IMR-90 (cell line): ENCODE data around the gene NAP1L1. TPM values are rescaled to one million over a fixed set of nuclear protein-coding genes. Genes with fewer than 3 reads are reported as not detected.

Experiments used
- ATAC-seq: fragments of 200-7000 bp; cut with Tn5 transposase; 2 replicates; pipeline ENCODE4 v1.9.1; 2020; ENCODE audit warnings: low read depth, mild to moderate bottlenecking, moderate library complexity
- BruUV-seq: library from RNA; stranded (reverse); fragments of 400-500 nt; replicated peaks from 2 replicates; lab custom pipeline; 2021; lab: Mats Ljungman, UMichigan
- CTCF ChIA-PET: fragments of 300-600 bp; formaldehyde crosslinking; extraction: SDS; loops from one replicate; lab custom pipeline; 2021; ENCODE audit warnings: antibody characterized with exemption; lab: Yijun Ruan, JAX
- POLR2A ChIA-PET: fragments of 300-600 bp; sonication (Branson Sonifier 250); formaldehyde crosslinking; loops from one replicate; lab custom pipeline; 2022; ENCODE audit warnings: antibody characterized with exemption; ENCODE audit not compliant: unreplicated experiment; lab: Charles Lee
- DNase-seq: peaks from one replicate; pipeline ENCODE4 v3.0.0; 2013
- H2AFZ ChIP-seq: replicated peaks from 2 replicates; pipeline ENCODE3; 2013; ENCODE audit warnings: low read length, mild to moderate bottlenecking; ENCODE audit not compliant: poor library complexity
- H2AK5ac ChIP-seq: 2 replicates; pipeline ENCODE4 v1.6.1; 2013; ENCODE audit warnings: low read depth, low read length, inconsistent platforms
- H2AK9ac ChIP-seq: replicated peaks from 2 replicates; pipeline ENCODE3; 2013; ENCODE audit warnings: mild to moderate bottlenecking, low read depth, low read length, moderate library complexity; ENCODE audit not compliant: poor library complexity
- H2BK120ac ChIP-seq: 2 replicates; pipeline ENCODE4 v1.6.1; 2013; ENCODE audit warnings: low read depth, low read length, inconsistent platforms
- H2BK15ac ChIP-seq: 3 replicates; pipeline ENCODE4 v1.6.1; 2013; ENCODE audit warnings: low read depth, low read length, inconsistent platforms
- H2BK20ac ChIP-seq: 2 replicates; pipeline ENCODE4 v1.6.1; 2013; ENCODE audit warnings: low read depth, mild to moderate bottlenecking, inconsistent platforms, low read length, moderate library complexity
- H2BK5ac ChIP-seq: 2 replicates; pipeline ENCODE4 v1.6.1; 2013; ENCODE audit warnings: mild to moderate bottlenecking, low read depth, low read length, inconsistent platforms; ENCODE audit not compliant: poor library complexity, severe bottlenecking
- H3K14ac ChIP-seq: replicated peaks from 2 replicates; pipeline ENCODE4 v1.6.1; 2013; ENCODE audit warnings: low read depth, low read length, inconsistent platforms
- H3K18ac ChIP-seq: 2 replicates; pipeline ENCODE4 v1.6.1; 2013; ENCODE audit warnings: low read depth, low read length, control low read depth
- H3K23ac ChIP-seq: 2 replicates; pipeline ENCODE4 v1.6.1; 2013; ENCODE audit warnings: low read depth, low read length, inconsistent platforms
- H3K27ac ChIP-seq: 2 replicates; pipeline ENCODE4 v1.5.1; 2013; ENCODE audit warnings: mild to moderate bottlenecking, control low read depth, low read length; ENCODE audit not compliant: insufficient read depth
- H3K27me3 ChIP-seq: 2 replicates; pipeline ENCODE4 v1.6.1; 2013; ENCODE audit warnings: low read length; ENCODE audit not compliant: control insufficient read depth, insufficient read depth
- H3K36me3 ChIP-seq: 2 replicates; pipeline ENCODE4 v1.6.1; 2013; ENCODE audit warnings: low read length, mixed read lengths; ENCODE audit not compliant: control insufficient read depth, insufficient read depth
- H3K4ac ChIP-seq: 2 replicates; pipeline ENCODE4 v1.6.1; 2013; ENCODE audit warnings: low read depth, low read length, inconsistent platforms
- H3K4me1 ChIP-seq: 2 replicates; pipeline ENCODE4 v1.6.1; 2013; ENCODE audit warnings: low read length, mixed read lengths; ENCODE audit not compliant: control insufficient read depth, insufficient read depth
- H3K4me2 ChIP-seq: 2 replicates; pipeline ENCODE4 v1.6.1; 2013; ENCODE audit warnings: low read depth, mild to moderate bottlenecking, control low read depth, low read length, moderate library complexity
- H3K4me3 ChIP-seq: 2 replicates; pipeline ENCODE4 v1.5.1; 2013; ENCODE audit warnings: low read depth, mild to moderate bottlenecking, control low read depth, low read length, moderate library complexity; ENCODE audit not compliant: insufficient read depth
- H3K56ac ChIP-seq: 2 replicates; pipeline ENCODE4 v1.6.1; 2013; ENCODE audit warnings: low read length, inconsistent platforms; ENCODE audit not compliant: insufficient read depth; ENCODE audit errors: extremely low read depth
- H3K79me1 ChIP-seq, 2 experiments: 2 replicates each; pipeline ENCODE4 v1.6.1; 2013; ENCODE audit warnings: low read length in 2 of 2, inconsistent platforms in 1 of 2, low read depth in 1 of 2
- H3K9ac ChIP-seq: 2 replicates; pipeline ENCODE4 v1.6.1; 2013; ENCODE audit warnings: low read depth, low read length, control low read depth
- H3K9me1 ChIP-seq: 2 replicates; pipeline ENCODE4 v1.6.1; 2013; ENCODE audit warnings: low read length, inconsistent platforms; ENCODE audit not compliant: insufficient read depth
- H3K9me3 ChIP-seq: 2 replicates; pipeline ENCODE4 v1.6.1; 2013; ENCODE audit warnings: low read length; ENCODE audit not compliant: control insufficient read depth, insufficient read depth
- H4K20me1 ChIP-seq: 2 replicates; pipeline ENCODE4 v1.6.1; 2013; ENCODE audit warnings: low read length, inconsistent platforms; ENCODE audit not compliant: insufficient read depth
- H4K5ac ChIP-seq: 2 replicates; pipeline ENCODE4 v1.6.1; 2013; ENCODE audit warnings: mild to moderate bottlenecking, low read depth, low read length, control low read depth
- H4K8ac ChIP-seq, 2 experiments: 2 replicates each; pipeline ENCODE4 v1.6.1; 2013; ENCODE audit warnings: low read depth in 2 of 2, low read length in 2 of 2, control low read depth in 1 of 2, inconsistent platforms in 1 of 2
- H4K91ac ChIP-seq: 2 replicates; pipeline ENCODE4 v1.6.1; 2013; ENCODE audit warnings: low read depth, low read length, inconsistent platforms; ENCODE audit not compliant: insufficient read depth
- BHLHE40 ChIP-seq: fragments of 150-350 bp; IDR thresholded peaks from 2 replicates; pipeline ENCODE4 v1.6.1; 2016; ENCODE audit warnings: mild to moderate bottlenecking, low read depth, low read length
- CEBPB ChIP-seq: IDR thresholded peaks from 2 replicates; pipeline ENCODE4 v1.6.1; 2012; ENCODE audit warnings: low read depth, low read length, improper control_type of control experiment
- CHD1 ChIP-seq: IDR thresholded peaks from 2 replicates; pipeline ENCODE4 v1.6.1; 2012; ENCODE audit warnings: low read depth, low read length, improper control_type of control experiment
- CTCF ChIP-seq: conservative IDR thresholded peaks from 2 replicates; pipeline ENCODE4 v1.5.1; 2012; ENCODE audit warnings: mild to moderate bottlenecking, low read depth, low read length, improper control_type of control experiment
- ELK1 ChIP-seq: fragments of 150-350 bp; IDR thresholded peaks from 2 replicates; pipeline ENCODE4 v1.6.1; 2016; ENCODE audit warnings: low read depth, mild to moderate bottlenecking, low read length, moderate library complexity, borderline replicate concordance
- FOS ChIP-seq: fragments of 150-350 bp; IDR thresholded peaks from 2 replicates; pipeline ENCODE4 v1.6.1; 2016; ENCODE audit warnings: low read depth, low read length
- MAFK ChIP-seq: IDR thresholded peaks from 2 replicates; pipeline ENCODE4 v1.6.1; 2012; ENCODE audit warnings: low read depth, low read length, improper control_type of control experiment
- MAZ ChIP-seq: IDR thresholded peaks from 2 replicates; pipeline ENCODE4 v1.6.1; 2012; ENCODE audit warnings: low read depth, mild to moderate bottlenecking, low read length, improper control_type of control experiment, moderate library complexity, borderline replicate concordance
- MXI1 ChIP-seq: IDR thresholded peaks from 2 replicates; pipeline ENCODE4 v1.6.1; 2012; ENCODE audit warnings: low read depth, mild to moderate bottlenecking, low read length, moderate library complexity, borderline replicate concordance
- NFE2L2 ChIP-seq: fragments of 150-350 bp; IDR thresholded peaks from 2 replicates; pipeline ENCODE4 v1.6.1; 2016; ENCODE audit warnings: low read depth, mild to moderate bottlenecking, low read length
- POLR2A ChIP-seq: IDR thresholded peaks from 2 replicates; pipeline ENCODE4 v1.6.1; 2012; ENCODE audit warnings: mild to moderate bottlenecking, low read depth, low read length
- RAD21 ChIP-seq: IDR thresholded peaks from 2 replicates; pipeline ENCODE4 v1.6.1; 2012; ENCODE audit warnings: low read length, improper control_type of control experiment
- RCOR1 ChIP-seq: IDR thresholded peaks from 2 replicates; pipeline ENCODE4 v1.6.1; 2012; ENCODE audit warnings: mild to moderate bottlenecking, low read length, improper control_type of control experiment; ENCODE audit not compliant: insufficient replicate concordance
- RFX5 ChIP-seq: IDR thresholded peaks from 2 replicates; pipeline ENCODE4 v1.8.0; 2012; ENCODE audit warnings: low read depth, mild to moderate bottlenecking, low read length, moderate library complexity
- SMC3 ChIP-seq: fragments of 150-350 bp; IDR thresholded peaks from 2 replicates; pipeline ENCODE4 v1.6.1; 2016; ENCODE audit warnings: low read depth, mild to moderate bottlenecking, antibody characterized with exemption, low read length, moderate library complexity
- USF2 ChIP-seq: fragments of 150-350 bp; IDR thresholded peaks from 2 replicates; pipeline ENCODE4 v1.6.1; 2017; ENCODE audit warnings: mild to moderate bottlenecking, antibody characterized with exemption, low read length, low read depth
- WGBS, 2 experiments: methylation state at CpG; one replicate each; pipeline versions ENCODE4 v1.1.5 to v1.1.7; 2013; ENCODE audit warnings: missing lambda C conversion rate in 2 of 2; ENCODE audit not compliant: insufficient read length in 1 of 2; ENCODE audit errors: extremely low coverage in 2 of 2; 5-methylcytosine and 5-hydroxymethylcytosine counted together
- dilution Hi-C: fragments of 300-500 bp; cut with HindIII; formaldehyde crosslinking; loops from one replicate; pipeline ENCODE4 v1.14.3; 2018; ENCODE audit warnings: low sequenced_read_pairs; ENCODE audit not compliant: unreplicated experiment
- in situ Hi-C: fragments of 300-500 bp; cut with MboI; formaldehyde crosslinking; loops from 3 replicates; pipeline ENCODE4 v1.14.3; 2019; ENCODE audit warnings: low sequenced_read_pairs, inconsistent platforms, mixed read lengths
- intact Hi-C: fragments of 100-400 bp; cut with micrococcal nuclease; formaldehyde crosslinking; loops from 2 replicates; pipeline ENCODE4 v1.10.0; 2022
- polyA plus RNA-seq, 3 experiments: library from polyadenylated mRNA; depleted of rRNA; stranded (reverse); fragments of >200 nt; gene quantifications; 2 replicates each; pipeline ENCODE4 v1.2.3, GENCODE V29; 2012; ENCODE audit warnings: low replicate concordance in 1 of 3
- total RNA-seq: library from RNA; depleted of rRNA; stranded (reverse); fragments of >200 nt; gene quantifications from 2 replicates; pipeline ENCODE4 v1.2.3, GENCODE V29; 2012

The NAP1L1 gene
- total and polyA plus RNA-seq, 2 of the 4 experiments (the other 2 are of a cell fraction): 86.4 to 200 TPM

DNA sequence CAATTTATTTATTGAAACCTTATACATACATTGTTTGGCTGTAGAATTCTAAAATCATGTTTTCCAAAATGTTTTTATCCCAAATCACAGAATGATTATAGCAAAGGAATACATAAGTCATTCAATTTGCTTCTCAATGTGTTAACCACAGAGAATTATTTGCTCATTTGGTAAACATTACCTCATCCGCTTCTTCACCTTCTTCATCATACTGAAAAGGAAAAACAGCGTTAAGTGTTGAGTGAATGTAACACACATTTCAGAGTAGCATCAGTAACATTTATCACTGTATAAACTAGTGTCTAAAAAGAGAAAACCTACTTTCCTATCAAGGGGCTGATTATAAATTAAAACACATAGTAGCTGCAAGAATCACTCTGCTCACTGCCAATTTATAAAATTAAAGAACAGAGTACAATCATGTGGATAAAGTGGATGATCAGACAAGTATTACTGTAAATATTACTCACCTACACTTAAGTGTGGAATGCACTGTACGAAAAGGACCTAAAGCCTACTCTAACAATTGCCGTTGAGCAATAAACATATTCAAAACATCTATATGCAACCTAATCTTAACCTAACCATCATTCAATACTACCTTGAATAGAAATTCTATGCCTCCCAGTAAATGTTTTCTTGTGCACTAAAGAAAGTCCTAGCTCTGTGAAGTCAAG lies 34.8 kb downstream of the NAP1L1 start:
- ChIA-PET CTCF (interaction anchor here (0.8 kb wide), 1 partner anchor 15 kb away, joined by 3 read pairs; no protein-coding TSS in a partner anchor), POLR2A (no interaction called here)
- Histone ChIP-seq H4K91ac (no peak overlapping the region), H3K14ac (no peak overlapping the region), H3K23ac (no peak overlapping the region), H3K4ac (no peak overlapping the region), H3K9me3 (no peaks in the 10 kb centered on the region), H3K56ac (no peak overlapping the region), H3K9ac (no peak overlapping the region), H3K79me1 (peaks cover 12 to 24% of the 10 kb centered on the region in 2 experiments; a peak in 3 of 4 replicates), H3K27me3 (no peaks in the 10 kb centered on the region), H3K9me1 (0 out of 2 replicates have a peak, but pooled peaks cover 3% of the 10 kb centered on the region), H4K20me1 (no peaks in the 10 kb centered on the region), H2AFZ (no peak overlapping the region), H2BK5ac (no peak overlapping the region), H4K8ac (no peak overlapping the region), H3K36me3 (peaks cover 29% of the 10 kb centered on the region), H2AK9ac (no peak overlapping the region), H3K4me2 (no peak overlapping the region), H3K18ac (no peak overlapping the region), H2BK15ac (no peak overlapping the region), H3K4me3 (no peak overlapping the region), H2AK5ac (no peak overlapping the region), H4K5ac (no peak overlapping the region), H3K27ac (no peak overlapping the region), H2BK20ac (no peak overlapping the region), H3K4me1 (peaks cover 4% of the 10 kb centered on the region), H2BK120ac (no peak overlapping the region)
- dilution Hi-C loops (no loop called here), intact Hi-C loops (no loop called here), in situ Hi-C loops (loop anchor here (25.0 kb wide), 2 partner anchors 413 to 712 kb away; partner anchors contain the start of genes CAPS2 and GLIPR1L1)
- ATAC-seq (no peak), DNase-seq (no peak)
- no TSS peak for BruUV-seq
- no peak for TF ChIP-seq MAFK
- no peak for TF ChIP-seq ELK1
- no peak for TF ChIP-seq CEBPB
- TF ChIP-seq CHD1: no peak
- TF ChIP-seq RFX5: no peak
- no peak for TF ChIP-seq USF2
- TF ChIP-seq FOS: no peak
- TF ChIP-seq POLR2A: no peak
- TF ChIP-seq RAD21: no peak
- no peak for TF ChIP-seq NFE2L2
- TF ChIP-seq CTCF: no peak
- TF ChIP-seq RCOR1: no peak
- TF ChIP-seq MXI1: no peak
- no peak for TF ChIP-seq MAZ
- TF ChIP-seq BHLHE40: no peak
- TF ChIP-seq SMC3: no peak
- WGBS, 2 experiments: no CpG with 5 or more reads among the region's 4 CpGs
